Occipital lobe (tissue), 2 donors: ENCODE measurements around the gene FKBP11. TPM values are rescaled to one million over a fixed set of nuclear protein-coding genes. Genes with fewer than 3 reads are reported as not detected.

ENCODE experiments used
- DNase-seq: peaks from one replicate; lab custom pipeline; 2025; lab: John Stamatoyannopoulos, UW
- total RNA-seq: library from RNA; depleted of rRNA; stranded (reverse); fragments of >200 nt; gene quantifications from one replicate; pipeline ENCODE4 v1.2.3, GENCODE V29; 2014

The FKBP11 gene
- 3.6 TPM for total RNA-seq

DNA sequence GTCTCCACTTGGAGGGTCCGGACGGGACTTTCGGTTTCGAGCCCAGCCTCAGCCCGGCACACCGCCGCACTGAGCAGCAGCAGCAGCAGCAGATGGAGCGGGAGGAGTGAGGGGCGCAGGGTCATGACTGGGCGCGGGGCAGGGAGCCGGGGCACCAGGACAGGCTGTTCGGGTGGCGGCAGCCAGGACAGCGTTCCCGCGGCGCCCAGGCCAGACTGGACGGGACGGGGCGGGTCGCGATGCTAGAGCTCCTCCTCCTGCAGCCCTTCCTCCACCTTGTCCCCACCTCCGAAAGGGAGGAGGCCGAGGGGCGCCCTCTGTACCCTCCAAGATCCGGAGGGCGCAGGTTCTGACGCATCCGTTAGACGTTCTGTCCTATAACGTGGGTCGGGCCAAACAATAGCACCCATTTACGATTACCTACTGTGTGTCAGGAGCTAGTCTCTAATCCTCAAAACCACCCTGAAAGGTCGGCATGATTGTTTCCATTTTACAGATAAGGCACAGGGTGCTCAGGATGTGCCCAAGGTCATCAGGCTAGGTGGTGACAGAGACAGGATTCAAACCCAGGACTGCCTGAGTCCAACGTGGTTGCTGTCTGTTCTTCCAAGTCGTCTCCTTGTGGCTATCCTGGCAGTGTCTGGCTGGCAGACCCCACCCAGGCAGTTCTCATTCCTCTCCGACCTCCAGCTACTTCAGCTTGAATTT, at the start of gene FKBP11:
TSS of gene FKBP11 (minus strand) at position 189 of the 708 bp plus-strand sequence. CDS start at position 125, 64 bp downstream.
- no peak for DNase-seq

DNA sequence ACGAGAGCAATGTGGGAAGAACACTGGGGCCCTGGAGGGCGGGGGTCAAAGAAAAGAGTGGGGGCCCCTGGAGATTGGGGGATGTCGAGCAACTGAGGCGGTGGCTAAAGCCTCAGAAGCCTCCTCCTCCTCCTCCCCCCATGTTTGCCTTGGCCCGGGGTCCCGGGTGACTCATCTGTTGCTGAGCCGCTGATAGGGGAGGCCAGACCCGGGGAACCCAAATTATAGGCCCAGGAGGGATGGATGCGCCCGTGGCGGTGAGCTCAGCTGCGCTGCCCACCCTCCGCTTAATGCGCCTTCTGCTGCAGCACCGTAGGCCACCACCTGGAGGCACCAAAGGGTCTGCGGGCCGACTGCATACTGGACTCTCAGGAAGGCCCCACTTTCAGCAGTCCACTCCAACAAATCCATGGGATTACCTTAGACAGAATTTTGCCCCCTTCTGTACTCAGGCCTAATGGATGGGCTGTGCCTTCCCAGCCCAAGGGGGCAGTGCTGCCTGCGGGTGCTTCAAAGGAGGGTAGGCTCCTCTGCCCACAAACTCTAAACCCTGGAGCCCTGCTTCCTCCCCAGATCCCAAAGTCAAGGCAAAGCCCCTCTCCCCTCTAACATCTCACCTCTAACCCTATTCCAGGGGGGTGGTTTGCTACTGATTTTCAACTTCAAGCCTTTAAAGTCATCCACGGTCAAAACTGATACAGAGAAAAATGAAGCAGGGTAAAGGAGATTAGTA, 48.8 kb upstream of the FKBP11 start:
- no peak for DNase-seq

DNA sequence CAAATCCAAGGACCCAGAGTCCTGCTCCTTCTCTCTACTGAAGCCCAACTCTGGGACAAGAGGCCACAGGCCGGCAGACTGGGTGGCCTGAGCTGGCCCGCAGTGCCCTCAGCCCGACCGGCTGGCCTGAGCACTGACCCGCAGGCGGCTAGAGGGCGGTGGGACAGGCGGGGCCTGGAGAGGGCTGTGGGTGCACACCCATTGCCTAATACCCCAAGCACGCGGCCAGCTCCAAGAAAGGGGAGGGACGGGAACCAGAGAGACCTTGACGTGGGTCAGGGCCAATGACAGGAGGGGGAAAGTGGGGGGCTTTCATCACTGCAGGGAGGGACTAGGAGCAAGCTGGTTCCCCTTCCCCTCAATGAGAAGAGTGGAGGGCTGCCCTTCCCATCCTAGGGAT, 48.2 kb upstream of the FKBP11 start:
- DNase-seq = no peak

GRCh38 chr12:48972952-48973483, 47.7 kb upstream of the FKBP11 start:
- DNase-seq = no peak

DNA sequence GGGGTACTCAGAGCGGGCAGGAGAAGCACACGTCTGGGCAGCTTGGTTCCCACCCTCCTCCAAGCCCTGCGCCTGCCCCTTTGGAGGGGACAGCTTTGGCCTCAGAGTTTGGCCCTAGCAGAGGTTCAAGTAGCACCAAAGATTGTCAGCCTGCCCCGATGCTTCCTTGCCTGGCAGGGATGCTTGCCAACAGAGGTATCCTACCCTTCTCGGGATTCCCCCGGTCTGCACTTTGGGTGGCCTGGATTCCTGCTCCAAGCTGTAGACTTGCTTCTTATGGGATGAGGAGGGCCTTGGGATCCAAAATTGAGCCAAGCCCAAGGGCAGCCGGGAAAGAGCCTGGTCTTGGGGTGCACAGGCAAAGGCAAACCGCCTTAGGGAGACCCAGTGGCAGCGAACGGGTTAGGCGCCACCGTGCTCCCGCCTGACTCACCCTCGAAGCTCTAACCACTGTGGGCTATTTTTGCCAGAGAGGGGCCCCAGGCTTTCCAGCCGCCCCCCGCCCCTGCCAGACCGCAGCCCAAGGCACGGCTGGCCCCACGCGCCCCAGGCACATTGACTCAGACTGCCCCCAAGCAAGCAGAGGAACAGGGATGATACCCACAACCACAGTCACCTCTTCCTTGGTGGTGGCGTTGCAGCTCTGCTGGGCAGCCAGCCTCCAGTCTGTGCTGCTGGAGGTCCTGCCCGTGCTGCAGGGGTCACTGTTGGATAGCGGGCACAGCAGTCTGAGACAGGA, 47.1 kb upstream of the FKBP11 start:
- no peak for DNase-seq

DNA sequence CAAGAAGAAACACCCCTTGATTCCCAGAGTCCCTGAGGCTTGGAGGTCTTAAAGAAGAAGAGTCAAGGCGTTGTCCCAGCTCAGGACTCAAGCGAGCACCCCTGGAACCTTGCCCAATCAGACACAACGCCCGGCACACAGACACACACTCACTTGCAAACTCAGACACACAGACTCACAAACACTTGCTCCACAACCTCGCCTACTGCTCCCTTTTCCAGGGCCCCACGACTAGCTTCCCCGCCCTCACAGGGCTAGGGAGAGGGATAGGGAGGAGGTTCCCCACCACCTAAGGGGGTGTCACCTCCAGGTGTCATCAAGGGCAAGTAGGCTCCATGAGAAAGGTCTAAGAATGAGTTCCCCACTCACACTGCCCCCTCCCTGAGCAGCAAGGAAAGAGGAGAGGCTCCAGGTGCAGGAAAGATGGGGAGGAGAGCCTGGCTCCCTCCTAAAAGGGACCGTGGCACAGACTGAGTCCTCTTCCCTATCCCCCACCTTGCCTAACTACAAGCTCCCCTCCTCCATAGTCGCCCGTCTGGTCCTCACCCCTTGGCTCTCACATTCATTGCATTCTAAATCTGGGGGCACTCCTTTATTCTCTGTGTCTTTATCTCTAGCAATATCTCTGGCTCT, 45.5 kb upstream of the FKBP11 start:
- no peak for DNase-seq

DNA sequence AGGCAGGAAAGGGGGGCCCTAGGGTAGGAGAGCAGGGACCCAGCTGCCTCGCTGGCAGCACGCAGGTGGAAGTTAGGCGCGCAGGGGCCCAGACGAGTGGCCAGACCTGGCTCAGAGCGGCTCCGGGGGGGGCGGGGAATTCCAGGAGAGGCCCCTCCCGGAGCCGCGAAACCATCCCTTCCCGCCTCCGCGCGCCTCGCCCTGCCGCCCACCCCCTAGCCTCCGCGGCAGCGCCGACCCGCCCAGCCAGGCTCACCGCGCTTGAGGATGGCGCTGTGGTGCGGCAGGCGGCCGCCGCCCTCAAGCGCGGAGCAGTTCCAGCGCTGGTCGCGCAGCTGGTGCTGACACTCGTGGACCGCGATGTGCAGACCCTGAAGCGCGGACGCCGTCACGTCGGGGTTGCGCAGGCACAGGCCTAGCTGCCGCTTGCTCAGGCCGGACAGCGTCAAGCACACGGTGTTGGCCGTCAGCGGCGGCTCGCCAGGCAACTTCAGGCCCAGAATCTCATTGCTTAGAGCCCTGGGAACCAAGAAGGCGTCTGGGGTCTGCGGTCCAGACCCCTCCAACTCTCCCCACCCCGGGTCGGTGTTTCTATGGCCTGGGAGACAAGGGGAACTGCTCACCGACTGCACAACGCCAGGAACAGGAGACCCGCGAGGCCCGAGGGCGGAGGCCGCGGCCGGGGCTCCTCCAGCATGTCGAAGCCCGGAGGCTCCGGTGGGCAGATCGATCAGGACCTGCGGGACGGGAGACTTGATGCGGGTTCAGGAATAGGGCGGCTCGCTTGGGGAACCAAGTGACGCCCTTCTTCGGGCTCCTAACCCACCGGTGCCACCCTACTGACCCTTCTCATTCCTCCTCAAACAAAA, 44.8 kb upstream of the FKBP11 start:
- no peak for DNase-seq

- DNase-seq = no peak
Measured at GRCh38 chr12:48969160-48969771, 44.0 kb upstream of the FKBP11 start.

DNA sequence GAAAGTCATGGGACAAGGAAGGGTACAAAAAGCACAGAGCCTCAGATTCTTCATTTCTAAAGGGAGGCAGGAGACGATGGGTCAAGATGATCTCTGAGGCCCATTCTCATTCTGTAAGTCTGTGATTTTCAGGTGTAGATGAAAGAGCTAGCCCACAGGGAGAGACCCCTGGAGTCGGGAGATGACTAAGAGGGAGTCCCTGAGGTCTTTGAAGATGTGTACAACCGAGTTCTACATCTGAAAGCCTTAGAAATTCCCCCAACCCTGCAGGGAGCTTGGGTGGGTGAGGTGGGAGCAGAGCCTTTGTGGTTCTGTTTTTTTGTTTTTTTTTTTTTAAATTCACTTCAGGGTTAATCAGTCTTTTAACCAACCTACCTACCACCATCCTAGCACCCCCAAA, 43.2 kb upstream of the FKBP11 start:
- DNase-seq = no peak

- DNase-seq = no peak
Measured at GRCh38 chr12:48967991-48968390, 42.7 kb upstream of the FKBP11 start.

DNA sequence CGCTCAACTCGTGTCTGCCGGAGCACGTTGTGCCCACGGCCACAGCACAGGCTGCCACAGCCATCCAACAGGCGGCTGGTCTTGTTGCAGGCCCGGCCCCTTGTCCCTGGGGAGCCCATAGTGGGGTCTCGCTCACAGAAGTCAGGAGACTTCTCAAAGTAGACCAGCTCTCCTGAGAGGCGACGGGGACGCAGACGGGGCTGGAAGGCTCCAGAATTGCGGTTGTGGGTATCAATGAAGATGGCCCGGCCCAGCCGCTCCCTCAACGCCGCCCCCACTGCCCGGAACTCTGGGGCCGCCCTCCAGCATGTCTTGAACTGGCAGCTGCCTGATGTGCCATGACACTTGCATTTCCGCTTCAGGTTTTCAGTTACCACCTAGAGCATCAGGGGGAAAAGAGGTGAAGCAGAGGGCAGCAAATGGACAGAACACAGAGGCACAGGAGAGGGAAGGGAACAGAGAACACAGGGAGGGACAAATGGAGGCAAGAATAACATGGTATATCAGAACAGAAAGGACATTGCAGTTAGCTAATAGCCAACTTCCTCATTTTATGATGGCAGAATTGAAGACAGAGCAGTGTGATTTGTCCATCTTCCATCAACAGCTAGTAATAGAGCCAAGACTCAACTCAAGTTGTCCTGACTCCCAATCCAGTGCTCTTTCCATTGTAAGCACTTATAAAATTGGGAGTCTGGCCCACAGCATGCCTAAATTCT, 41.0 kb upstream of the FKBP11 start:
- no peak for DNase-seq

GRCh38 chr12:48965298-48965838, 40.1 kb upstream of the FKBP11 start:
- DNase-seq = no peak

DNA sequence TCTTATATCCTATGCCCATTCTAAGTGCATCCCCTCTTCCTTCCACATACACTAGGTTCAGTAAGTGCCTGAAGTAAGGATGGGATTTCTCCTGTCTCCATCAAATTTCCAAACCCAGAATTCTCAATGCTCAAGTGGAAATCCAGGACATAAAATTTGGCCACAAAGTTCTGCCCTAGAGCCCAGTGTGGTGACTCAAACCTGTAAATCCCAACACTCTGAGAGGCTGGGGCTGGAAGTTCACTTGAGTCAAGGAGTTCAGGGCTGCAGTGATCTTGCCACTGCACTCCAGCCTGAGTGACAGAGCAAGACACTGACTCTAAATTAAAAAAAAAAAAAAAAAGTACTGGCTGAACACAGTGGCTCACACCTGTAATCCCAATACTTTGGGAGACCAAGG, 36.5 kb upstream of the FKBP11 start:
- DNase-seq = no peak

DNA sequence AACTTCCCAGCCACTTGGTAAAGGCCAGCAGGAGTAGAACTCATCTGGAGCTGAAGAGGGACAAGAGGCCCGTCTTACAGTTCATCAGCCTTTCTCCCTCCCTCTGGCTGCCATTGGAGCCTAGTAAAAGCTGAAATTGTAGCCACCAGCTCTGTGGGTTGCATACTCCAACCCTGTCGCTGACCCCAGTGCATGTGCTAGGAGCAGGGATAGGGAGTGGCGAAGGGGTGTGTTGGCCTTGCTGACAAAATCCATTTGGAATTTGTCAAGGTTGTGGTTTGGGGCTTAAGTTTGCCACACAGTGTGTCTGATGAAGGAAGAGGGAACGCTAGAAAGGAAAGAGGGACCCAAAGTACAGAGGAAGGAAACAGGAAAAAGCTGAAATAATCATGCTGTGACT, 36.0 kb upstream of the FKBP11 start:
- no peak for DNase-seq

GRCh38 chr12:48960834-48961233, 35.5 kb upstream of the FKBP11 start:
- DNase-seq = no peak

- no peak for DNase-seq
Measured at GRCh38 chr12:48958049-48958388, 32.7 kb upstream of the FKBP11 start.

DNA sequence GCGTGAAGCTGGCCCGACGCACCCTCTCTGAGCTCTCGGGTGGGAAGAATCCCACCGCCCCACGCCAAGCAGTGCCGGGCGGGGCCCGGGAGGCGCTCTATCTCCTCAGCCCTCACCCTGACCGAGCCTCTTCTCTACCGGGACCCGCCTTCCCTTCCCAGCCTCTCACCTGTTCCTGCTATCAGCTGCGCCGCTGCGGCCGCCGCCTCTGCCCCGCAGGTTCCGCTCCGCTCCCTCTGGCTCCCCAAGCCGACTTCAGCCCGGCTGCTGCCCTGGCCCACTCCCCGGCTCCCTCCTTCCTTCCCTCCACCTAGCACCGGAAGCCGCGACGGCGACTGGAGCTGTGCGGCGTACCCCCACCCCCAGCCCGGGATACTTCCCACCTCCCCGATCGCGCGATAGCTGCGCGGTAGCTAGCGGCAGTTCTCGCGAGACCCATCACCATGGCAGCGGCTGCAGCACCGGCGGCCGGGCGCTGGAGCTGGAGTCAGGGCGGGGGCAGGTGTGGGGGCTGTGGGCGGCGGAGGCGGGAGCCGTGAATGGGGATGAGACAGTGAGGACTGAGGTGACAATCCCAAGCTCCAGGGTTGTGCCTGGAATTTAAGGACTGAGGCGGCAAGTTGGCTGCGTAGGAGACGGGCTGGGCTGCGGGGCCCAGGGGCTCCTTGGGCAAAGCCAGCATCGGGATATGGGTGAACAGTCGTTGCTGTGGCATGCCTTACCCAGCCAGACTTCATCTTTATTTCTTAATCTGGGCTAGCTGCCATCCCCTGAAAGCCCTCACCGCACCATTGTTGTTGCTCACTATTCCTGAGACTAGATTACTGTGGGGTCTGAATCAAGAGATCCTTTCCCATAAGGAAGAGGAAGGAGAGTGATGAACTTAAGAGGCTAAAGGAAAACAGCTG, 32.1 kb upstream of the FKBP11 start, which contains the start of gene ARF3:
TSS of gene ARF3 (minus strand) at position 347 of the 908 bp plus-strand sequence. CDS start 16,392 bp downstream, outside the sequence.
- peak; percentile 92 for DNase-seq
